SK-N-MC (cell line): ENCODE measurements around the gene HORMAD2.

Experiments used
- EZH2 ChIP-seq: fragments of 200-600 bp; sonication (generic); IDR thresholded peaks from one replicate; pipeline ENCODE4 v1.6.1; 2017; ENCODE audit warnings: antibody characterized with exemption
- FOXP2 ChIP-seq: optimal IDR thresholded peaks from 2 replicates; pipeline ENCODE3; 2011; ENCODE audit warnings: mild to moderate bottlenecking, moderate library complexity; ENCODE audit not compliant: insufficient read depth; ENCODE audit errors: extremely low read length, control extremely low read depth
- POLR2AphosphoS5 ChIP-seq: IDR thresholded peaks from 2 replicates; pipeline ENCODE4 v1.6.1; 2012; ENCODE audit warnings: mild to moderate bottlenecking, low read depth, low read length, borderline replicate concordance

DNA sequence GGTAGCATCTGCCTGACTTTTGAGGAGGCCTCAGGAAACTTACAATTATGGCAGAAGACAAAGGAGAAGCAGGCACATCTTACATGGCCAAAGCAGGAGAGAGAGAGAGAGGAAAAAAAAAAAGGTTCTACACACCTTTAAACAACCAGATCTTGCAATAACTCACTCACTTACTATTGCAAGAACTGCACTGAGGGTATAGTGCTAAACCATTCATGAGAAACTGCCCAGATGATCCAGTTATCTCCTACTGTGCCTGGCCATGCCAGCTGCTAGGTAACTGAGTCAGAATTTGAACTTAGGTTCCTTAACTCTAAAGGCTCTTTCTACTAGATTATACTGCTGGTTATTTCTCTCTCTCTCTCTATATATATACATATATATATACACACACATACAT, 7.3 kb downstream of the HORMAD2 start:
- TF ChIP-seq POLR2AphosphoS5 (no peak), EZH2 (no peak), FOXP2 (no peak)
